H1 (cell line): ENCODE data around the gene DPM3. TPM values are rescaled to one million over a fixed set of nuclear protein-coding genes. Genes with fewer than 3 reads are reported as not detected.

Source experiments
- BRCA1 ChIP-seq: IDR thresholded peaks from 2 replicates; pipeline ENCODE4 v1.6.1; 2012; ENCODE audit warnings: low read depth, low read length, improper control_type of control experiment
- polyA plus RNA-seq, 7 experiments: library from polyadenylated mRNA; depleted of rRNA in 3 of 7; stranded (reverse) in 5 of 7; unstranded in 2 of 7; fragments of >200 nt in 5 of 7; fragments of 200-250 nt in 2 of 7; gene quantifications; 1 replicate in 5 of 7; 2 replicates in 1 of 7; 4 replicates in 1 of 7; pipeline versions ENCODE4 v1.2.1 to v1.2.3, GENCODE V29; 2011 to 2013; ENCODE audit warnings: missing spikeins in 2 of 7, mixed read lengths in 2 of 7
- total RNA-seq: library from RNA; stranded (reverse); fragmentation: NEBNext Ultra II Directional; extraction: Animal tissue kit (Norgen Biotek cat#: 25700); gene quantifications from 2 replicates; pipeline ENCODE4 v1.2.1, GENCODE V29; 2021

DPM3 gene
- total and polyA plus RNA-seq, 2 of the 8 experiments (the other 6 are each of a cell fraction or from before 2014, with no cell fraction given) = 44.8 to 227 TPM

GRCh38 chr1:155126556-155127104 lies 13.7 kb downstream of the DPM3 start (continued):
- no peak for TF ChIP-seq BRCA1
